ENCODE measurements around the gene PHF12.
"Not testable (repeated sequence)": the region's sequence is repeated elsewhere in the genome, so short reads cannot be mapped to it uniquely, and the experiment has no call there.

Gene PHF12

GRCh38 chr17:28878158-28878910 lies 73.0 kb downstream of the PHF12 start:
- TF ChIP-seq, protein P1, sequence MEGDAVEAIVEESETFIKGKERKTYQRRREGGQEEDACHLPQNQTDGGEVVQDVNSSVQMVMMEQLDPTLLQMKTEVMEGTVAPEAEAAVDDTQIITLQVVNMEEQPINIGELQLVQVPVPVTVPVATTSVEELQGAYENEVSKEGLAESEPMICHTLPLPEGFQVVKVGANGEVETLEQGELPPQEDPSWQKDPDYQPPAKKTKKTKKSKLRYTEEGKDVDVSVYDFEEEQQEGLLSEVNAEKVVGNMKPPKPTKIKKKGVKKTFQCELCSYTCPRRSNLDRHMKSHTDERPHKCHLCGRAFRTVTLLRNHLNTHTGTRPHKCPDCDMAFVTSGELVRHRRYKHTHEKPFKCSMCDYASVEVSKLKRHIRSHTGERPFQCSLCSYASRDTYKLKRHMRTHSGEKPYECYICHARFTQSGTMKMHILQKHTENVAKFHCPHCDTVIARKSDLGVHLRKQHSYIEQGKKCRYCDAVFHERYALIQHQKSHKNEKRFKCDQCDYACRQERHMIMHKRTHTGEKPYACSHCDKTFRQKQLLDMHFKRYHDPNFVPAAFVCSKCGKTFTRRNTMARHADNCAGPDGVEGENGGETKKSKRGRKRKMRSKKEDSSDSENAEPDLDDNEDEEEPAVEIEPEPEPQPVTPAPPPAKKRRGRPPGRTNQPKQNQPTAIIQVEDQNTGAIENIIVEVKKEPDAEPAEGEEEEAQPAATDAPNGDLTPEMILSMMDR (IDR thresholded peaks at IDR 0.05; ENCODE audit: low read length, missing control alignments), result no peak
- H3K4me3 ChIP-seq (replicated peaks; ENCODE audit: low read depth, low read length), result no peak overlapping the region
- no peak for DNase-seq (ENCODE audit: low read depth)

DNA sequence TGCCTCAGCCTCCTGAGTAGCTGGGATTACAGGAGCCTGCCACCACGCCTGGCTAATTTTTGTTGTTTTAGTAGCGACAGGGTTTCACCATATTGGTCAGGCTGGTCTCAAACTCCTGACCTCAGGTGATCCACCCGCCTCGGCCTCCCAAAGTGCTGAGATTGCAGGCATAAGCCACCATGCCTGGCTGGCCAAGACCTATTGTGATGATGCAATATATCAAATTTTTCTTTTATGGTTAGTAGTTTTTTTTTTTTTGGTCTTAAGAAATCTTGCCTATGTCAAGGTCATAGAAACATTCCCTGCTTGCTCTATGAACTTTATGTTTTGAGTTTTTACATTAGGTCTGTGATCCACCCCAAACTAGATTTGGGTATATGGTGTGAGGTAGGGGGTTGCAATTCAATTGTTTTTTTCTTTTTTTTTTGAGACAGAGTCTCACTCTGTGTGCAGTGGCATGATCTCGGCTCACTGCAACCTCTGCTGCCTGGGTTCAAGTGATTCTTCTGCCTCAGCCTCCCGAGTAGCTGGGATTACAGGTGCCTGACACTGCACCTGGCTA lies 74.1 kb downstream of the PHF12 start:
- DNase-seq (ENCODE audit: low read depth); H3K4me3 ChIP-seq (replicated peaks; ENCODE audit: low read depth, low read length): not testable (repeated sequence)

DNA sequence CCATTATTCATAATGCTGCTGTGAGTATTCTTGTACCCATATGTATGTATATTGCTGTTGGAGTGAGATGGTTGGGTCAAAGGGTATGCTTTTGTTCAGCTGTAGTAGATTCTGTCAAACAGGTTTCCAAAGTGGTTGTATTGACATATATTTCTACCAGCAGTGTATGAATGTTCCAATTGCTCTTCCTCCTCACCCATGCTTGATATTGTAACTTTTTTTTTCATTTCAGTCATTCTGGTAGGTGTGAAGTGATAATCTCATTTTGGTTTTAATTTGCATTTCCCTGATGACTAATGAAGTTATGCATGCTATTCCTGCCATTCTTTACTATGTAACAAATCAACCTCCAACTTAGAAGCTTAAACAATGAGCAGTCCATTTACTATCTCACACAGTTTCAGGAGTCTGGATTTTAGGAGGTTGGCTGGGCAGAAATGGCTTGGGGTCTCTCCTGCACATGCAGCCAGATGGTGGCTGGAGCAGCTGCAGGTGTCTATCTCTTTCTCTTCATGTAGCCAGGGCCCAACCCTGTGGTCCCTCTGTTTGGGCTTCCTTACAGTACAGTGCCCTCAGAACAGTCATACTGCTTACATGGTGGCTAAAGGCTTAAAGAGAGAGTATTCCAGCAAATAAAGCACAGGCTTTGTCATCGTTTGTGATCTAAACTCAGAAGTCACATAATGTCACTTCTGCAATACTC lies 75.3 kb downstream of the PHF12 start:
- no peak overlapping the region for H3K4me3 ChIP-seq (replicated peaks; ENCODE audit: low read depth, low read length)
- TF ChIP-seq, protein P1 (IDR thresholded peaks at IDR 0.05; ENCODE audit: low read length, missing control alignments), result no peak
- no peak for DNase-seq (ENCODE audit: low read depth)

DNA sequence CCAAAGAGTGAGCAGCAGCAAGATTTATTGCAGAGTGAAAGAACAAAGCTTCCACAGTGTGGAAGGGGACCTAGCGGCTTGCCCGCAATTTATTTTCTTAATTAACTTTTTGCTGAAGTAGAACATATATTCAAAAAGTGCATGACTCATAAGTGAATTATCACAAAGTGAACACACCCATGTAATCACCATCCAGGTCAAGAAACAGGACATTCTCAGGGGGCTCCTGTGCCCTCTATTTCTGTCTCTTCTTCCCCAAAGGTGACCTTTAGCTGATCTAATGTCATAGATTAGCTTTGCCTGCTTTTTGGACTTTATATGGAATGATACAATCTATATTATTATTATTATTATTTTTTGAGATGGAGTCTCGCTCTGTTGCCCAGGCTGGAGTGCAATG lies 76.6 kb downstream of the PHF12 start:
- no peak overlapping the region for H3K4me3 ChIP-seq (replicated peaks; ENCODE audit: low read depth, low read length)
- TF ChIP-seq, protein P1 (IDR thresholded peaks at IDR 0.05; ENCODE audit: low read length, missing control alignments), result no peak
- DNase-seq (ENCODE audit: low read depth), result no peak

DNA sequence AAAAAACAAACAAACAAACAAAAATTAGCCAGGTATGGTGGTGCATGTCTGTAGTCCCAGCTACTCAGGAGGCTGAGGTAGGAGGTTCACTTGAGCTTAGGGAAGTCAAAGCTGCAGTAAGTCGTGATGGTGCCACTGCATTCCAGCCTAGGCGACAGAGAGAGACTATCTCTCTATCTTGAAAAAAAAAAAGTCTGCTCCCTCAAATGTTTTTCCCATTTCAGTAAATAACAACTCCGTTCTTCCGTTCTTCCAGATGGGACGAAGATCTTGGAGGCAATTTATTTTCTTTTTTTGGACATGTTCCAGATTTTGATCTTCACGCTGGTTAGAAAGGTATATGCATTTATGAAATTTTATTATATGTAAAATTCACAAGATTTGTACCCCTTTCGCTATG lies 77.5 kb downstream of the PHF12 start:
- DNase-seq (ENCODE audit: low read depth), result no peak
- H3K4me3 ChIP-seq (replicated peaks; ENCODE audit: low read depth, low read length), result no peak overlapping the region
- TF ChIP-seq, protein P1 (IDR thresholded peaks at IDR 0.05; ENCODE audit: low read length, missing control alignments), result no peak

DNA sequence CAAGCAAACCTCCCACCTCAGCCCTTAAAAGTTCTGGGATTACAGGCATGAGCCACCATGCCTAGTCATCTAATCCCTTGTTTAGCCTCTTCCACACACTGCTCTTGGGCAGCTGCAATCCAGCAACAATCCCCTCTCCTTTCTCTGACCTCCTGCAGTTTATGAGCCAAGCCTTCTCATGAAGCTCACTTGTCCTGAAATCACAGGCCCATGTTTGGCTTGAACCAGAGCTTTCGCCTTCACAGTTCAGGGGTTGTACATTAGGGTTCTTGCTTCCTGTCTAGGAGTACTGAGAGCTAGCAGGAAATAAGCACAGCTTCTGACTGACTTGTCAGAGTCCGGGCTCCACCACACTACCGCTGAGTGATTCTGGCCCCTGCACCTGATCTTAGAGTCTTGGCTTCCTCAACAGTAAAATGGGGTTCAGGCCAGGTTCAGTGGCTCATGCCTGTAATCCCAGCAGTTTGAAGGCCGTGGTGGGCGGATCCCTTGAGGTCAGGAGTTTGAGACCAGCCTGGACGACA lies 80.2 kb downstream of the PHF12 start:
- no peak overlapping the region for H3K4me3 ChIP-seq (replicated peaks; ENCODE audit: low read depth, low read length)
- TF ChIP-seq, protein P1 (IDR thresholded peaks at IDR 0.05; ENCODE audit: low read length, missing control alignments), result no peak
- no peak for DNase-seq (ENCODE audit: low read depth)

- TF ChIP-seq, protein P1 (IDR thresholded peaks at IDR 0.05; ENCODE audit: low read length, missing control alignments), result no peak
- DNase-seq (ENCODE audit: low read depth), result no peak
- no peak overlapping the region for H3K4me3 ChIP-seq (replicated peaks; ENCODE audit: low read depth, low read length)
These were observed 84.0 kb downstream of the PHF12 start for GRCh38 chr17:28867276-28867675.

Data from fibroblast of pulmonary artery (primary cell).